Urothelium cell line (cell line): ENCODE data around the gene SPRR2B.
"Not testable (repeated sequence)": the region's sequence is repeated elsewhere in the genome, so short reads cannot be mapped to it uniquely, and the experiment has no call there.

ENCODE experiments used
- DNase-seq: peaks from one replicate; pipeline ENCODE4 v3.0.0; 2011; ENCODE audit warnings: low spot score, mixed read lengths
- FAIRE-seq: peaks from 2 replicates; lab custom pipeline; 2011; peaks lifted over from hg19 to GRCh38; lab: Jason Lieb, UNC

SPRR2B gene

GRCh38 chr1:153035211-153035610, 36.2 kb downstream of the SPRR2B start:
- DNase-seq (no peak), FAIRE-seq (no peak)

GRCh38 chr1:153032677-153033308, 38.6 kb downstream of the SPRR2B start:
- DNase-seq (peak; percentile 80), FAIRE-seq (no peak)

- FAIRE-seq (no peak), DNase-seq (no peak)
Measured at GRCh38 chr1:153032073-153032472, 39.3 kb downstream of the SPRR2B start.

- no peak for DNase-seq
Measured at GRCh38 chr1:153030895-153031294, 40.5 kb downstream of the SPRR2B start, which contains the start of gene SPRR1B. TSS of gene SPRR1B (plus strand) at chr1:153031203. CDS start at chr1:153032346, 1,143 bp downstream.

GRCh38 chr1:153028766-153029165, 42.6 kb downstream of the SPRR2B start:
- FAIRE-seq (no peak), DNase-seq (no peak)

More at GRCh38 chr1:153030895-153031294, 40.5 kb downstream of the SPRR2B start, which contains the start of gene SPRR1B:
- no peak for FAIRE-seq

GRCh38 chr1:153025797-153026196, 45.6 kb downstream of the SPRR2B start:
- DNase-seq, result no peak
- FAIRE-seq, result no peak

GRCh38 chr1:153024413-153024812, 47.0 kb downstream of the SPRR2B start:
- FAIRE-seq, result no peak
- no peak for DNase-seq

- no peak for FAIRE-seq
- no peak for DNase-seq
Measured at GRCh38 chr1:153023109-153023508, 48.3 kb downstream of the SPRR2B start.

- not testable (repeated sequence) for DNase-seq, FAIRE-seq
Measured at GRCh38 chr1:153022340-153022739, 49.1 kb downstream of the SPRR2B start.

GRCh38 chr1:153021829-153022228, 49.6 kb downstream of the SPRR2B start:
- not testable (repeated sequence) for FAIRE-seq, DNase-seq
